ENCODE data around the gene TSSK3. TPM values are rescaled to one million over a fixed set of nuclear protein-coding genes. Genes with fewer than 3 reads are reported as not detected.
"Not testable (repeated sequence)": the region's sequence is repeated elsewhere in the genome, so short reads cannot be mapped to it uniquely, and the experiment has no call there.

TSSK3 gene
- total RNA-seq, 8 experiments from 2014 or later, result 0.92 to 6.9 (median 2.5) TPM

GRCh38 chr1:32377541-32378220 lies 15.3 kb downstream of the TSSK3 start:
- in situ Hi-C loops (cut with MboI; ENCODE audit: low pct_unique_long_range_greater_than_20kb in 2 of 9, low sequenced_read_pairs in 9 of 9, unreplicated experiment in 9 of 9), result no loop called here
- H3K27ac ChIP-seq, result no peak overlapping the region
- no peaks in the 10 kb centered on the region for H3K4me1 ChIP-seq (replicated peaks in 1 of 2)
- no peak overlapping the region for H3K4me3 ChIP-seq
- ATAC-seq (replicated peaks in 6 of 8), result peak in 2 of 8 experiments; percentile 8 to 18
- WGBS, 10 experiments, result 66 to 100% (median 93%) methylated on average over 1 to 12 of the region's 12 CpGs; no CpG with 5 or more reads in 1 of the 10 experiments

DNA sequence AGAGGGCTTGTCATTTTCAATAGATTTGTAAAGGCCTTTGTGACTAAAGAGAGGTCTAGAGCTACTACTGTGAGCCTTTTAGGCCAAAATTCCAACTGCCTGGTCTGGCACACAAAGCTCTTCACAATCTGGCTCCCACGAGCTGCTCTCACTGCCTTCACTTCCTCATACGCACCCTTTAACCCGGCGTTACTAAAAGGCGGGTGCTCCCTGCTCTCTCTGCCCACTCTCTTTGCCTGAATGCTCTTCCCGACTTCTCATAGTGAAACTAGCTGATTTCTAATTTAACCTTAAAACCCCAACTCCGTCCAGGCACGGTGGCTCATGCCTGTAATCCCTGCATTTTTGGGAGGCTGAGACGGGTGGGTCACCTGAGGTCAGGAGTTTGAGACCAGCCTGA lies 17.7 kb downstream of the TSSK3 start:
- in situ Hi-C loops (cut with MboI; ENCODE audit: low pct_unique_long_range_greater_than_20kb in 2 of 9, low sequenced_read_pairs in 9 of 9, unreplicated experiment in 9 of 9), result no loop called here
- Histone ChIP-seq H3K4me1 (replicated peaks in 1 of 2) (no peaks in the 10 kb centered on the region), H3K27ac (no peak overlapping the region), H3K4me3 (no peak overlapping the region)
- no peak for ATAC-seq (replicated peaks in 6 of 8)
- WGBS, 10 experiments, result 87 to 100% (median 96%) methylated on average over 1 to 9 of the region's 9 CpGs; no CpG with 5 or more reads in 2 of the 10 experiments

- 80 to 100% (median 94%) methylated on average over 1 to 10 of the region's 13 CpGs for WGBS, 10 experiments
- in situ Hi-C loops (cut with MboI; ENCODE audit: low pct_unique_long_range_greater_than_20kb in 2 of 9, low sequenced_read_pairs in 9 of 9, unreplicated experiment in 9 of 9), result no loop called here
- Histone ChIP-seq H3K4me3 (no peak overlapping the region), H3K27ac (no peak overlapping the region), H3K4me1 (replicated peaks in 1 of 2) (no peaks in the 10 kb centered on the region)
- no peak for ATAC-seq (replicated peaks in 6 of 8)
These were observed 24.5 kb downstream of the TSSK3 start for GRCh38 chr1:32386676-32387392.

GRCh38 chr1:32388641-32389040 lies 26.3 kb downstream of the TSSK3 start:
- in situ Hi-C loops (cut with MboI; ENCODE audit: low pct_unique_long_range_greater_than_20kb in 2 of 9, low sequenced_read_pairs in 9 of 9, unreplicated experiment in 9 of 9), result no loop called here
- 69 to 100% (median 96%) methylated on average over 1 to 6 of the region's 6 CpGs; no CpG with 5 or more reads in 3 of the 10 experiments for WGBS, 10 experiments
- no peak overlapping the region for H3K4me3 ChIP-seq

GRCh38 chr1:32390904-32391870 lies 28.8 kb downstream of the TSSK3 start:
- 47 to 96% (median 82%) methylated on average over 3 to 8 of the region's 8 CpGs for WGBS, 10 experiments
- ATAC-seq (replicated peaks in 6 of 8), result no peak
- no peak overlapping the region for H3K4me3 ChIP-seq
- H3K4me1 ChIP-seq (replicated peaks in 1 of 2), result peaks cover 10 to 17% of the 10 kb centered on the region in 2 donors
- in situ Hi-C loops (cut with MboI; ENCODE audit: low pct_unique_long_range_greater_than_20kb in 2 of 9, low sequenced_read_pairs in 9 of 9, unreplicated experiment in 9 of 9), result no loop called here
- no peak overlapping the region for H3K27ac ChIP-seq

More at GRCh38 chr1:32388641-32389040, 26.3 kb downstream of the TSSK3 start:
- no peak for ATAC-seq (replicated peaks in 6 of 8)
- no peak overlapping the region for H3K27ac ChIP-seq
- peaks cover 9 to 10% of the 10 kb centered on the region in 2 donors for H3K4me1 ChIP-seq (replicated peaks in 1 of 2)

DNA sequence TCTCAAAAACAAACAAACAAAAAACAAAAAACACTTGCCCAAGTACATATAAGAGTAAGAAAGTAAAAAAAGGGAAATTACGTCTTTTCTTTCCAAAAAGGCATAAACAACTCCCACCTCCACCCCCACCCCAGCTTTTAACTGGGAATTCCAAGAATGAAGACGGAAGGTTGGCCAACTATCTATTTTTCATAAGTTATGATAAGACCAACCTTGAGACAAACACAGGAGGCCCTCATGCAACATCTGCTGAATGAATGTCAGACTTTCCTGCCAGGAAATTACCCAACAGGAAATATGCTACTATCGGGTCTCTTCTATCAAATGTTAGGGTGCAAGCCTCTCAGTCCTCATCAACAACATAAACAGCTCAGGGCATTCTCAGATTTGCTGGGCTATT lies 30.0 kb downstream of the TSSK3 start:
- Histone ChIP-seq H3K27ac (no peak overlapping the region), H3K4me1 (replicated peaks in 1 of 2) (peaks cover 10 to 17% of the 10 kb centered on the region in 2 donors), H3K4me3 (peak overlapping the region in 1 of 5 donors; percentile 88)
- in situ Hi-C loops (cut with MboI; ENCODE audit: low pct_unique_long_range_greater_than_20kb in 2 of 9, low sequenced_read_pairs in 9 of 9, unreplicated experiment in 9 of 9), result no loop called here
- ATAC-seq (replicated peaks in 6 of 8), result no peak
- 50 to 100% (median 94%) methylated on average over 1 to 3 of the region's 3 CpGs; no CpG with 5 or more reads in 2 of the 10 experiments for WGBS, 10 experiments

GRCh38 chr1:32393136-32393535 lies 30.8 kb downstream of the TSSK3 start:
- Histone ChIP-seq H3K4me1 (replicated peaks in 1 of 2) (peaks cover 10 to 17% of the 10 kb centered on the region in 2 donors), H3K4me3 (peak overlapping the region; percentile 69 to 88 (median 72)), H3K27ac (no peak overlapping the region)
- in situ Hi-C loops (cut with MboI; ENCODE audit: low pct_unique_long_range_greater_than_20kb in 2 of 9, low sequenced_read_pairs in 9 of 9, unreplicated experiment in 9 of 9), result no loop called here
- 14 to 100% (median 69%) methylated on average over 1 of the region's 1 CpG; no CpG with 5 or more reads in 4 of the 10 experiments for WGBS, 10 experiments
- no peak for ATAC-seq (replicated peaks in 6 of 8)

DNA sequence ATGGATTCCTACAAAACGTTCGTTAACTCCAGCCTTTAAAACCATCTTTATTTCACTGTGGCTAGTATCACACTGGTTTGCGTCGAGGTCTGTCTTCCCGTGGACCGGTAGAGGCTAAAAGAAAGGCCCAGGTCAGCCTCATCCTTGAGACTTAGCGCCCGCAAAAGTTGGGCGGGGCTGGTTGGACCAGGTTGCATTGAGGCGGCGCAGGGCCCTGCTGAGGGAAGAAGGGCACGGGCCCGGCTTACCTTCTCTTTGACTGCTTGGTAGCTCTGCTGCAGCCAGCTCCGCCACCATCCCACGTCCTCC lies 31.4 kb downstream of the TSSK3 start:
- 0 to 6% (median 0%) methylated on average over 1 to 14 of the region's 15 CpGs; no CpG with 5 or more reads in 1 of the 10 experiments for WGBS, 10 experiments
- in situ Hi-C loops (cut with MboI; ENCODE audit: low pct_unique_long_range_greater_than_20kb in 2 of 9, low sequenced_read_pairs in 9 of 9, unreplicated experiment in 9 of 9), result no loop called here
- peak overlapping the region; percentile 69 to 88 (median 72) for H3K4me3 ChIP-seq
- ATAC-seq (replicated peaks in 6 of 8), result peak; percentile 3 to 27 (median 15)
- peak overlapping the region; percentile 94 to 97 for H3K27ac ChIP-seq
- peaks cover 10 to 17% of the 10 kb centered on the region in 2 donors for H3K4me1 ChIP-seq (replicated peaks in 1 of 2)

DNA sequence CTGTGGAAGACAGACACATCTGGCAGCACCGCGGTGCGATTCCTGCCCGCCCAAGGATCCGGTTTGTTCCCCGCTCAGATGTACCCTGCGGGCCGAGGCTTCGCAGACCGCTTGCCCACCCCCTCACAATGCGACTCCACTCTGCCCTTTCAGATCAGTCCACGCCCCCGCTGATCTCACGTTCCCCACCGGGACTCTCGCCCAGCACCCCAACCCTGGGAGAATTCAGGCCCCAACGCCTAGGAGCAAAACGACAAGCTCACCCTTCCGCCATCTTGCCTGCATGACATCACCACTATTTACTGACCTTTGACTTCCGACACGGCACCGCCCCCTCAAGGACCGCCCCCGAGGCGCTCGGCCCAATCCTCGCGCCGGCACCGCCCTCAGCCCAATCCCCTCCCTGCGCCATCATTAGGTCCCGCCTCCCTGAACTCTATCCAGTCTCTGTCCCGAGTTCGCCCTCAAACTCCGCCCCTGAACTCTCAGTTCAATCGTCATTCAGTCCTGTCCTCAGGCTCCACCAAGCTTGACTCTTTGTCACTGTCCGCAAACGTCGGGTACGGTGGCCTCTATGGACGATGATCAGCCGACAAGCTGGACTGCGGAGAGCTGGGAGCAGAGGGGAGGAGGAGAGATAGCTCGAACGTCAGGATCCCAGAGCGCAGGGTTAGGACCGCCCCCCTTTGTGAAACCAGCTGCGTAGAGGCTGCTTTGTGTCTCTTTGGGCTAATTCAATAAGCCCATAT lies 32.0 kb downstream of the TSSK3 start, which contains the start of gene BSDC1:
Gene BSDC1 (minus strand): TSS at position 301 of the 749 bp plus-strand sequence. CDS start 27 bp downstream, at position 274.
- ATAC-seq (replicated peaks in 6 of 8), result peak; percentile 88 to 95 (median 94)
- Histone ChIP-seq H3K4me3 (peak within 1 kb of the TSS; percentile 69 to 88 (median 72)), H3K4me1 (replicated peaks in 1 of 2) (peaks cover 10 to 17% of the 10 kb centered on the region in 2 donors), H3K27ac (peak within 1 kb of the TSS; percentile 94 to 97)
- in situ Hi-C loops (cut with MboI; ENCODE audit: low pct_unique_long_range_greater_than_20kb in 2 of 9, low sequenced_read_pairs in 9 of 9, unreplicated experiment in 9 of 9), result no loop called here
- WGBS, 10 experiments, result 0 to 20% (median 0%) methylated on average over 1 to 22 of the region's 48 CpGs; no CpG with 5 or more reads in 2 of the 10 experiments

- H3K4me1 ChIP-seq (replicated peaks in 1 of 2), result peaks cover 10 to 17% of the 10 kb centered on the region in 2 donors
- peak overlapping the region; percentile 87 to 92 for H3K27ac ChIP-seq
- peak overlapping the region; percentile 58 to 88 (median 72) for H3K4me3 ChIP-seq
- in situ Hi-C loops (cut with MboI; ENCODE audit: low pct_unique_long_range_greater_than_20kb in 2 of 9, low sequenced_read_pairs in 9 of 9, unreplicated experiment in 9 of 9), result no loop called here
- peak in 3 of 8 experiments; percentile 3 to 18 (median 8) for ATAC-seq (replicated peaks in 6 of 8)
- 0 to 6% (median 3%) methylated on average over 2 to 12 of the region's 14 CpGs for WGBS, 10 experiments
These were observed 32.6 kb downstream of the TSSK3 start for GRCh38 chr1:32394890-32395432.

GRCh38 chr1:32396524-32396923 lies 34.2 kb downstream of the TSSK3 start:
- in situ Hi-C loops (cut with MboI; ENCODE audit: low pct_unique_long_range_greater_than_20kb in 2 of 9, low sequenced_read_pairs in 9 of 9, unreplicated experiment in 9 of 9); H3K27ac ChIP-seq; ATAC-seq (replicated peaks in 6 of 8); H3K4me3 ChIP-seq: not testable (repeated sequence)
- WGBS, 10 experiments, result 50 to 100% (median 90%) methylated on average over 1 to 5 of the region's 5 CpGs; no CpG with 5 or more reads in 2 of the 10 experiments
- peaks cover 12 to 17% of the 10 kb centered on the region in 2 donors for H3K4me1 ChIP-seq (replicated peaks in 1 of 2)

DNA sequence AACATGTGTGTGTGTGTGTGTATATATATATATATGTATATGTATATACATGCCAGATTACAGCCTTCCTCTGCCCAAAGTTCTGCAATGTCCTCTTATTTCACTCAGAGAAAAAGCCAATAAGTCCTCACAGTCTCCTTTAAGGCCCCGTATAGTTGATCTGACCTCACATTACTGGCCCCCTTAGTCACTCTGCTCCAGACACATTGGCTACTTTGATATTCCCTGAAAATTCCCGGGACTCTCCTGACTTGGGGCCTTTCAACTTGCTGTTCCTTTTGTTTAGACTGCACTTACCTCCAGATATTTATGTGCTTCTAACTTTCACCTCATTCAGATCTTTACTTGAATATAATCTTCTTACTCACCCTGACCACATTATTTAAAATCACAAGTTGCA lies 36.1 kb downstream of the TSSK3 start:
- in situ Hi-C loops (cut with MboI; ENCODE audit: low pct_unique_long_range_greater_than_20kb in 2 of 9, low sequenced_read_pairs in 9 of 9, unreplicated experiment in 9 of 9), result no loop called here
- Histone ChIP-seq H3K4me3 (no peak overlapping the region), H3K27ac (no peak overlapping the region), H3K4me1 (replicated peaks in 1 of 2) (peaks cover 4 to 8% of the 10 kb centered on the region in 2 donors)
- WGBS, 10 experiments, result 17 to 80% (median 61%) methylated on average over 1 to 2 of the region's 2 CpGs; no CpG with 5 or more reads in 3 of the 10 experiments
- no peak for ATAC-seq (replicated peaks in 6 of 8)
